NB4 (cell line): ENCODE data around the gene SAMD1.

Experiments used
- CTCF ChIP-seq: IDR thresholded peaks from one replicate; pipeline ENCODE4 v1.5.1; 2012; ENCODE audit warnings: low read depth, low read length
- POLR2A ChIP-seq: IDR thresholded peaks from 2 replicates; pipeline ENCODE4 v1.6.1; 2011; ENCODE audit warnings: mild to moderate bottlenecking; ENCODE audit not compliant: insufficient read length; ENCODE audit errors: extremely low read depth

DNA sequence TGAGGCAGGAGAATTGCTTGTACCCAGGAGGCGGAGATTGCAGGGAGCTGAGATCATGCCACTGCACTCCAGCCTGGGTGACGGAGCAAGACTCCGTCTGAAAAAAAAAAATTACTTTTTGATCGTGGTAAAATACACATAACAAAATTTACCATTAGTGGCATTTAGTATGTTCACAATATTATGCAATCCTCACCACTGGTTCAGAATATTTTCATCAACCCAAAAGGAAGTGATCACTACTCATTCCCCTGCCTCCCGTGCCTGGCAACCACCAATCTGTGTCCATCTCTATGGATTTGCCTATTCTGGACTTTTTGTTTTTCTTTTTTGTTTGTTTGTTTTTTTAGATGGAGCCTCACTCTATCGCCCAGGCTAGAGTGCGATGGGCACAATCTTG is 27.4 kb downstream of the SAMD1 start:
- no peak for TF ChIP-seq CTCF
- no peak for TF ChIP-seq POLR2A
